Astrocyte (in vitro differentiated cells and primary cell): ENCODE data around the gene TGFB2. TPM values are rescaled to one million over a fixed set of nuclear protein-coding genes. Genes with fewer than 3 reads are reported as not detected.

Experiments
- DNase-seq: peaks from one replicate; pipeline ENCODE4 v3.0.0-alpha.2; 2010; ENCODE audit warnings: low read depth
- FAIRE-seq: peaks from 2 replicates; lab custom pipeline; 2011; peaks lifted over from hg19 to GRCh38; lab: Jason Lieb, UNC
- H2AFZ ChIP-seq: 2 replicates; pipeline ENCODE4 v1.6.0; 2012; ENCODE audit warnings: low read depth, low read length, inconsistent platforms
- H3K27ac ChIP-seq: 2 replicates; pipeline ENCODE4 v1.5.1; 2011; ENCODE audit warnings: low read depth, low read length, inconsistent platforms
- H3K27me3 ChIP-seq: 2 replicates; pipeline ENCODE4 v1.6.0; 2011; ENCODE audit warnings: low read length, inconsistent platforms; ENCODE audit not compliant: insufficient read depth
- H3K36me3 ChIP-seq: 2 replicates; pipeline ENCODE4 v1.5.1; 2011; ENCODE audit warnings: low read length, inconsistent platforms; ENCODE audit not compliant: insufficient read depth
- H3K4me1 ChIP-seq: 2 replicates; pipeline ENCODE4 v1.5.1; 2011; ENCODE audit warnings: low read length, inconsistent platforms; ENCODE audit not compliant: insufficient read depth
- H3K4me2 ChIP-seq: 2 replicates; pipeline ENCODE4 v1.6.0; 2012; ENCODE audit warnings: low read length, inconsistent platforms
- H3K4me3 ChIP-seq: 2 replicates; pipeline ENCODE4 v1.5.1; 2011; ENCODE audit warnings: low read depth, mild to moderate bottlenecking, low read length, inconsistent platforms; ENCODE audit not compliant: insufficient read depth
- H3K79me2 ChIP-seq: 2 replicates; pipeline ENCODE4 v1.6.0; 2012; ENCODE audit warnings: mild to moderate bottlenecking, low read length, inconsistent platforms; ENCODE audit not compliant: insufficient read depth
- H3K9ac ChIP-seq: 2 replicates; pipeline ENCODE4 v1.6.0; 2012; ENCODE audit warnings: mild to moderate bottlenecking, low read length, inconsistent platforms
- H3K9me3 ChIP-seq: 2 replicates; pipeline ENCODE4 v1.5.1; 2012; ENCODE audit warnings: low read depth, mild to moderate bottlenecking, low read length, inconsistent platforms; ENCODE audit not compliant: insufficient read depth
- H4K20me1 ChIP-seq: 2 replicates; pipeline ENCODE4 v1.6.0; 2012; ENCODE audit warnings: low read length, inconsistent platforms; ENCODE audit not compliant: insufficient read depth
- H3K27ac Mint-ChIP-seq: one replicate; pipeline ENCODE4 v1.8.0; 2021; ENCODE audit warnings: mild to moderate bottlenecking, mixed read lengths; ENCODE audit not compliant: unreplicated experiment
- H3K27me3 Mint-ChIP-seq: one replicate; pipeline ENCODE4 v1.8.0; 2021; ENCODE audit warnings: low read depth, mixed read lengths; ENCODE audit not compliant: unreplicated experiment
- H3K36me3 Mint-ChIP-seq: one replicate; pipeline ENCODE4 v1.8.0; 2021; ENCODE audit warnings: low read depth, mixed read lengths; ENCODE audit not compliant: unreplicated experiment
- H3K4me1 Mint-ChIP-seq: one replicate; pipeline ENCODE4 v1.8.0; 2021; ENCODE audit warnings: low read depth, mixed read lengths; ENCODE audit not compliant: unreplicated experiment
- H3K4me3 Mint-ChIP-seq: one replicate; pipeline ENCODE4 v1.8.0; 2021; ENCODE audit warnings: mild to moderate bottlenecking, moderate library complexity, mixed read lengths; ENCODE audit not compliant: unreplicated experiment
- H3K9me3 Mint-ChIP-seq: one replicate; pipeline ENCODE4 v1.8.0; 2021; ENCODE audit warnings: mild to moderate bottlenecking, mixed read lengths; ENCODE audit not compliant: unreplicated experiment
- CTCF ChIP-seq: IDR thresholded peaks from 2 replicates; pipeline ENCODE4 v1.5.1; 2011; ENCODE audit warnings: low read depth, mild to moderate bottlenecking, inconsistent platforms, low read length, moderate library complexity; ENCODE audit not compliant: insufficient read depth
- EZH2 ChIP-seq: IDR thresholded peaks from 2 replicates; pipeline ENCODE4 v1.6.1; 2012; ENCODE audit warnings: mild to moderate bottlenecking, low read length, inconsistent platforms; ENCODE audit not compliant: insufficient read depth
- total RNA-seq: library from RNA; stranded (reverse); gene quantifications from 2 replicates; pipeline ENCODE4 v1.2.1, GENCODE V29; 2021

Gene TGFB2
- total RNA-seq, 1 donor from 2014 or later, result 330 TPM

GRCh38 chr1:218456444-218456843, 111.3 kb downstream of the TGFB2 start:
- no peak overlapping the region for H3K9ac ChIP-seq
- no peak overlapping the region for H3K4me3 Mint-ChIP-seq
- H3K4me1 ChIP-seq, result peaks cover 27% of the 10 kb centered on the region
- no peak for TF ChIP-seq CTCF
- no peak for TF ChIP-seq EZH2
- no peaks in the 10 kb centered on the region for H3K9me3 Mint-ChIP-seq
- no peak overlapping the region for H2AFZ ChIP-seq
- no peaks in the 10 kb centered on the region for H3K27me3 Mint-ChIP-seq
- peaks cover 2% of the 10 kb centered on the region for H3K36me3 Mint-ChIP-seq
- H3K4me2 ChIP-seq, result no peak overlapping the region
- no peaks in the 10 kb centered on the region for H3K9me3 ChIP-seq
- H3K27me3 ChIP-seq, result no peaks in the 10 kb centered on the region
- H3K36me3 ChIP-seq, result no peaks in the 10 kb centered on the region
- no peaks in the 10 kb centered on the region for H3K79me2 ChIP-seq
- H4K20me1 ChIP-seq, result no peaks in the 10 kb centered on the region
- H3K4me1 Mint-ChIP-seq, result peaks cover 34% of the 10 kb centered on the region
- DNase-seq (no peak), FAIRE-seq (no peak)
- no peak overlapping the region for H3K27ac ChIP-seq
- H3K4me3 ChIP-seq, result no peak overlapping the region
- H3K27ac Mint-ChIP-seq, result no peak overlapping the region

GRCh38 chr1:218459450-218459849, 114.3 kb downstream of the TGFB2 start:
- Histone ChIP-seq H3K36me3 (no peaks in the 10 kb centered on the region), H3K79me2 (no peaks in the 10 kb centered on the region), H3K27me3 (no peaks in the 10 kb centered on the region), H2AFZ (no peak overlapping the region), H4K20me1 (no peaks in the 10 kb centered on the region), H3K9ac (peak overlapping the region; percentile 17), H3K9me3 (no peaks in the 10 kb centered on the region), H3K4me1 (peaks cover 41% of the 10 kb centered on the region), H3K27ac (peak overlapping the region; percentile 69), H3K4me2 (peak overlapping the region; percentile 79), H3K4me3 (peak overlapping the region; percentile 28)
- H3K9me3 Mint-ChIP-seq, result no peaks in the 10 kb centered on the region
- peak; percentile 69 for DNase-seq
- peaks cover 40% of the 10 kb centered on the region for H3K4me1 Mint-ChIP-seq
- H3K27ac Mint-ChIP-seq, result peak overlapping the region; percentile 97
- no peak overlapping the region for H3K4me3 Mint-ChIP-seq
- H3K27me3 Mint-ChIP-seq, result no peaks in the 10 kb centered on the region
- no peak for TF ChIP-seq CTCF
- TF ChIP-seq EZH2, result no peak
- FAIRE-seq, result no peak
- H3K36me3 Mint-ChIP-seq, result peaks cover 2% of the 10 kb centered on the region

- FAIRE-seq, result peak; percentile 66
- Histone ChIP-seq H3K9ac (peak overlapping the region; percentile 66), H3K4me3 (peak overlapping the region; percentile 28), H2AFZ (no peak overlapping the region), H3K4me2 (peak overlapping the region; percentile 79), H3K27ac (peak overlapping the region; percentile 69), H3K4me1 (peaks cover 41% of the 10 kb centered on the region), H3K36me3 (no peaks in the 10 kb centered on the region), H3K27me3 (no peaks in the 10 kb centered on the region), H4K20me1 (no peaks in the 10 kb centered on the region), H3K79me2 (no peaks in the 10 kb centered on the region), H3K9me3 (no peaks in the 10 kb centered on the region)
- Mint-ChIP-seq H3K27ac (peak overlapping the region; percentile 97), H3K4me1 (peaks cover 37% of the 10 kb centered on the region), H3K4me3 (peak overlapping the region; percentile 74), H3K36me3 (peaks cover 2% of the 10 kb centered on the region), H3K27me3 (no peaks in the 10 kb centered on the region), H3K9me3 (no peaks in the 10 kb centered on the region)
- TF ChIP-seq EZH2, result no peak
- peak; percentile 94 for DNase-seq
Observed at GRCh38 chr1:218459878-218460711, 115.0 kb downstream of the TGFB2 start.
